Gastrocnemius medialis (tissue), 4 donors: ENCODE data around the gene SON.

Source experiments
- CTCF ChIP-seq, 5 experiments: fragments of 450-650 bp in 3 of 5; fragments of 200-600 bp in 2 of 5; sonication (generic) in 2 of 5; IDR thresholded peaks in 4 of 5; conservative IDR thresholded peaks in 1 of 5; 1 replicate in 4 of 5; 2 replicates in 1 of 5; pipeline ENCODE4 v1.5.1; 2016 to 2019; ENCODE audit warnings: antibody characterized with exemption in 5 of 5, mild to moderate bottlenecking in 3 of 5, moderate library complexity in 3 of 5
- POLR2A ChIP-seq, 2 donors: fragments of 450-650 bp; IDR thresholded peaks; one replicate each; pipeline ENCODE4 v1.6.1; 2017; ENCODE audit warnings: antibody characterized with exemption in 2 of 2, mild to moderate bottlenecking in 2 of 2, moderate library complexity in 2 of 2

GRCh38 chr21:33551664-33552063, 8.8 kb downstream of the SON start:
- no peak for TF ChIP-seq CTCF (IDR thresholded peaks at IDR 0.05 in 4 of 5, conservative IDR thresholded peaks at IDR 0.05 in 1 of 5)
- TF ChIP-seq POLR2A (IDR thresholded peaks at IDR 0.05): no peak
